H9 (cell line): ENCODE data around the gene ACOT7. TPM values are rescaled to one million over a fixed set of nuclear protein-coding genes. Genes with fewer than 3 reads are reported as not detected.

ENCODE experiments used
- DNase-seq: peaks from one replicate; pipeline ENCODE4 v3.0.0-alpha.2; 2017
- H2AFZ ChIP-seq: one replicate; pipeline ENCODE4 v1.6.1; 2013; ENCODE audit warnings: mild to moderate bottlenecking, low read length, control low read depth, moderate library complexity
- H2AK5ac ChIP-seq: 2 replicates; pipeline ENCODE4 v1.6.1; 2013; ENCODE audit warnings: low read length, control low read depth, mixed read lengths; ENCODE audit not compliant: insufficient read length
- H2BK120ac ChIP-seq: one replicate; pipeline ENCODE4 v1.6.1; 2013; ENCODE audit warnings: low read depth, mild to moderate bottlenecking, low read length, control low read depth, inconsistent platforms; ENCODE audit not compliant: poor library complexity, severe bottlenecking
- H2BK12ac ChIP-seq: 2 replicates; pipeline ENCODE4 v1.6.1; 2013; ENCODE audit warnings: low read length, control low read depth, mixed read lengths, low read depth; ENCODE audit not compliant: insufficient read length
- H2BK15ac ChIP-seq: 2 replicates; pipeline ENCODE4 v1.6.1; 2013; ENCODE audit warnings: low read depth, low read length, control low read depth
- H2BK20ac ChIP-seq: one replicate; pipeline ENCODE4 v1.6.1; 2013; ENCODE audit warnings: low read depth, mild to moderate bottlenecking, low read length, control low read depth, inconsistent platforms; ENCODE audit not compliant: poor library complexity, severe bottlenecking
- H2BK5ac ChIP-seq: 2 replicates; pipeline ENCODE4 v1.6.1; 2013; ENCODE audit warnings: low read length, control low read depth, mixed read lengths; ENCODE audit not compliant: insufficient read length
- H3K14ac ChIP-seq: 2 replicates; pipeline ENCODE4 v1.6.1; 2013; ENCODE audit warnings: low read length, control low read depth; ENCODE audit not compliant: insufficient read depth
- H3K18ac ChIP-seq: 2 replicates; pipeline ENCODE4 v1.6.1; 2013; ENCODE audit warnings: low read depth, mild to moderate bottlenecking, mixed read lengths, low read length, control low read depth; ENCODE audit not compliant: insufficient read length
- H3K23ac ChIP-seq: 2 replicates; pipeline ENCODE4 v1.6.1; 2013; ENCODE audit warnings: low read length, control low read depth, mixed read lengths, low read depth; ENCODE audit not compliant: insufficient read length
- H3K23me2 ChIP-seq: 2 replicates; pipeline ENCODE4 v1.6.1; 2013; ENCODE audit warnings: low read depth, mild to moderate bottlenecking, mixed read lengths, low read length, control low read depth; ENCODE audit not compliant: insufficient read length, poor library complexity, severe bottlenecking
- H3K27ac ChIP-seq: 2 replicates; pipeline ENCODE4 v1.5.1; 2013; ENCODE audit warnings: low read length, control low read depth, mixed read lengths, low read depth; ENCODE audit not compliant: insufficient read length
- H3K27me3 ChIP-seq: 2 replicates; pipeline ENCODE4 v1.6.1; 2013; ENCODE audit warnings: low read length, control low read depth, inconsistent platforms; ENCODE audit not compliant: insufficient read depth
- H3K4ac ChIP-seq: 2 replicates; pipeline ENCODE4 v1.6.1; 2013; ENCODE audit warnings: low read depth, mild to moderate bottlenecking, control low read depth, inconsistent platforms, low read length, moderate library complexity
- H3K4me1 ChIP-seq: 2 replicates; pipeline ENCODE4 v1.6.1; 2013; ENCODE audit warnings: low read length, control low read depth, inconsistent platforms; ENCODE audit not compliant: insufficient read depth
- H3K4me2 ChIP-seq: 2 replicates; pipeline ENCODE4 v1.6.1; 2013; ENCODE audit warnings: low read length, control low read depth, mixed read lengths; ENCODE audit not compliant: insufficient read length, insufficient read depth
- H3K56ac ChIP-seq: 2 replicates; pipeline ENCODE4 v1.6.1; 2013; ENCODE audit warnings: low read depth, mild to moderate bottlenecking, mixed read lengths, low read length, control low read depth; ENCODE audit not compliant: insufficient read length
- H3K79me1 ChIP-seq: 2 replicates; pipeline ENCODE4 v1.6.1; 2013; ENCODE audit warnings: low read depth, mild to moderate bottlenecking, moderate library complexity, low read length, control low read depth, inconsistent platforms; ENCODE audit not compliant: insufficient read depth, poor library complexity, severe bottlenecking
- H3K79me2 ChIP-seq: 2 replicates; pipeline ENCODE4 v1.6.1; 2013; ENCODE audit warnings: low read length, control low read depth, inconsistent platforms; ENCODE audit not compliant: insufficient read depth
- H3K9ac ChIP-seq: 2 replicates; pipeline ENCODE4 v1.6.1; 2013; ENCODE audit warnings: low read length, control low read depth, mixed read lengths; ENCODE audit not compliant: insufficient read length; ENCODE audit errors: extremely low read depth
- H3K9me3 ChIP-seq: one replicate; pipeline ENCODE4 v1.6.1; 2013; ENCODE audit warnings: low read depth, low read length, inconsistent platforms; ENCODE audit not compliant: control insufficient read depth
- H3T11ph ChIP-seq: one replicate; pipeline ENCODE4 v1.6.1; 2013; ENCODE audit warnings: mild to moderate bottlenecking, low read length, control low read depth, inconsistent platforms
- H4K20me1 ChIP-seq: one replicate; pipeline ENCODE4 v1.6.1; 2013; ENCODE audit not compliant: control insufficient read depth, insufficient read length, insufficient read depth
- H4K5ac ChIP-seq: 2 replicates; pipeline ENCODE4 v1.6.1; 2013; ENCODE audit warnings: low read depth, mild to moderate bottlenecking, mixed read lengths, low read length, control low read depth; ENCODE audit not compliant: insufficient read length
- H4K8ac ChIP-seq: replicated peaks from 2 replicates; pipeline ENCODE4 v1.6.1; 2013; ENCODE audit warnings: low read length, control low read depth, mixed read lengths, low read depth; ENCODE audit not compliant: insufficient read length
- H4K91ac ChIP-seq: 2 replicates; pipeline ENCODE4 v1.6.1; 2013; ENCODE audit warnings: low read depth, mild to moderate bottlenecking, moderate library complexity, mixed read lengths, low read length, control low read depth; ENCODE audit not compliant: insufficient read length
- H3K27ac Mint-ChIP-seq, 3 experiments: 2 replicates in 2 of 3; 3 replicates in 1 of 3; pipeline ENCODE4 v1.8.0; 2020 to 2021; ENCODE audit warnings: mixed read lengths in 3 of 3, mild to moderate bottlenecking in 1 of 3, moderate library complexity in 1 of 3
- H3K27me3 Mint-ChIP-seq: 2 replicates; pipeline ENCODE4 v1.8.0; 2021; ENCODE audit warnings: low read depth, mild to moderate bottlenecking, moderate library complexity, mixed read lengths
- H3K36me3 Mint-ChIP-seq, 3 experiments: 2 replicates in 2 of 3; 3 replicates in 1 of 3; pipeline ENCODE4 v1.8.0; 2020 to 2021; ENCODE audit warnings: low read depth in 3 of 3, mixed read lengths in 3 of 3; ENCODE audit not compliant: insufficient read depth in 1 of 3
- H3K4me1 Mint-ChIP-seq, 2 experiments: 2 replicates each; pipeline ENCODE4 v1.8.0; 2020; ENCODE audit warnings: mixed read lengths in 2 of 2
- H3K4me3 Mint-ChIP-seq, 2 experiments: 2 replicates in 1 of 2; 3 replicates in 1 of 2; pipeline ENCODE4 v1.8.0; 2020 to 2021; ENCODE audit warnings: mild to moderate bottlenecking in 2 of 2, mixed read lengths in 2 of 2, moderate library complexity in 1 of 2
- H3K9me3 Mint-ChIP-seq, 2 experiments: 2 replicates in 1 of 2; 3 replicates in 1 of 2; pipeline ENCODE4 v1.8.0; 2020; ENCODE audit warnings: mild to moderate bottlenecking in 2 of 2, mixed read lengths in 2 of 2, moderate library complexity in 1 of 2
- WGBS: extraction: QIAGEN DNeasy Blood & Tissue Kit; methylation state at CpG from one replicate; pipeline ENCODE4 v1.1.7; 2013; ENCODE audit warnings: missing lambda C conversion rate, low lambda C conversion rate, mixed read lengths; ENCODE audit not compliant: insufficient read length; ENCODE audit errors: extremely low coverage; 5-methylcytosine and 5-hydroxymethylcytosine counted together
- total RNA-seq: library from RNA; stranded (reverse); gene quantifications from 2 replicates; pipeline ENCODE4 v1.2.1, GENCODE V29; 2021
- TF ChIP-seq, protein P1 (sequence below): fragments of 200-600 bp; sonication (generic); conservative IDR thresholded peaks from 3 replicates; pipeline ENCODE4 v1.8.0; 2021; ENCODE audit warnings: antibody characterized with exemption, mild to moderate bottlenecking

The ACOT7 gene
- total RNA-seq, 1 experiment from 2014 or later, result 87.4 TPM

DNA sequence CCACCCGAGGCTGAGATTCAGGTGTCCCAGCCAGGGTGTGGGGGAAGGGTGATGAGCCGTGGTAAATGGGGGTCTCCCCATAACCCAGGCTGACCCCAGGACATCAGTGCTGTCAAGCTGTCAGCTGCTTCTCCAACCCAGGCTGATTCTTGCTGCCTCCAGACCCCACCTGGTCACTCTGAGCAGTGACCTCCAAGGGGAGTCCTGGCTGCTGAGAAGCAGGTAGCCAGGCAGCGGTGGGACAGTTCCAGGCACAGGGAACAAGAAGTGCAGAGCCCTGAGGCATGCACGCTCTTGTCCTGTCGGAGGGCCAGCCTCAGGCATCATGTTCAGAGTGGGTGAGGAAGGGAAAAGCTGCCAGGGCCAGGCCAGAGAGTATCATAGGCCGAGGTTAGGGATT is 32.1 kb upstream of the ACOT7 start:
- H3K4me1 ChIP-seq, result no peaks in the 10 kb centered on the region
- no peaks in the 10 kb centered on the region for H4K20me1 ChIP-seq
- Mint-ChIP-seq H3K36me3 (no peaks in the 10 kb centered on the region), H3K9me3 (peaks cover 0 to 3% of the 10 kb centered on the region in 2 experiments; a peak in 2 of 5 replicates), H3K4me1 (peaks cover 16 to 28% of the 10 kb centered on the region in 2 experiments), H3K4me3 (no peak overlapping the region), H3K27me3 (peaks cover 86% of the 10 kb centered on the region), H3K27ac (no peak overlapping the region)
- H4K8ac ChIP-seq, result no peak overlapping the region
- H2AFZ ChIP-seq, result no peak overlapping the region
- H3K18ac ChIP-seq, result no peak overlapping the region
- no peak overlapping the region for H2BK12ac ChIP-seq
- no peak overlapping the region for H3K14ac ChIP-seq
- no peaks in the 10 kb centered on the region for H3K79me2 ChIP-seq
- DNase-seq, result no peak
- H2AK5ac ChIP-seq, result no peak overlapping the region
- no peak overlapping the region for H2BK120ac ChIP-seq
- no peaks in the 10 kb centered on the region for H3K9me3 ChIP-seq
- H3T11ph ChIP-seq, result no peak overlapping the region
- H3K79me1 ChIP-seq, result no peaks in the 10 kb centered on the region
- H3K56ac ChIP-seq, result no peak overlapping the region
- H3K9ac ChIP-seq, result no peak overlapping the region
- no peak overlapping the region for H3K27ac ChIP-seq
- no peak overlapping the region for H4K91ac ChIP-seq
- H4K5ac ChIP-seq, result no peak overlapping the region
- H3K27me3 ChIP-seq, result peaks cover 43% of the 10 kb centered on the region
- H3K4me2 ChIP-seq, result no peak overlapping the region
- no peak overlapping the region for H3K4ac ChIP-seq
- H3K23ac ChIP-seq, result no peak overlapping the region
- peaks cover 3% of the 10 kb centered on the region for H3K23me2 ChIP-seq
- H2BK5ac ChIP-seq, result no peak overlapping the region
- no peak overlapping the region for H2BK20ac ChIP-seq
- TF ChIP-seq, protein P1, sequence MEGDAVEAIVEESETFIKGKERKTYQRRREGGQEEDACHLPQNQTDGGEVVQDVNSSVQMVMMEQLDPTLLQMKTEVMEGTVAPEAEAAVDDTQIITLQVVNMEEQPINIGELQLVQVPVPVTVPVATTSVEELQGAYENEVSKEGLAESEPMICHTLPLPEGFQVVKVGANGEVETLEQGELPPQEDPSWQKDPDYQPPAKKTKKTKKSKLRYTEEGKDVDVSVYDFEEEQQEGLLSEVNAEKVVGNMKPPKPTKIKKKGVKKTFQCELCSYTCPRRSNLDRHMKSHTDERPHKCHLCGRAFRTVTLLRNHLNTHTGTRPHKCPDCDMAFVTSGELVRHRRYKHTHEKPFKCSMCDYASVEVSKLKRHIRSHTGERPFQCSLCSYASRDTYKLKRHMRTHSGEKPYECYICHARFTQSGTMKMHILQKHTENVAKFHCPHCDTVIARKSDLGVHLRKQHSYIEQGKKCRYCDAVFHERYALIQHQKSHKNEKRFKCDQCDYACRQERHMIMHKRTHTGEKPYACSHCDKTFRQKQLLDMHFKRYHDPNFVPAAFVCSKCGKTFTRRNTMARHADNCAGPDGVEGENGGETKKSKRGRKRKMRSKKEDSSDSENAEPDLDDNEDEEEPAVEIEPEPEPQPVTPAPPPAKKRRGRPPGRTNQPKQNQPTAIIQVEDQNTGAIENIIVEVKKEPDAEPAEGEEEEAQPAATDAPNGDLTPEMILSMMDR, result no peak
- no peak overlapping the region for H2BK15ac ChIP-seq
- WGBS, result no CpG with 5 or more reads among the region's 6 CpGs
